Measurements from ENCODE around the gene APOL1.
A peak's percentile ranks its signal among the peaks of the same experiment; 100 is the strongest.

DNA sequence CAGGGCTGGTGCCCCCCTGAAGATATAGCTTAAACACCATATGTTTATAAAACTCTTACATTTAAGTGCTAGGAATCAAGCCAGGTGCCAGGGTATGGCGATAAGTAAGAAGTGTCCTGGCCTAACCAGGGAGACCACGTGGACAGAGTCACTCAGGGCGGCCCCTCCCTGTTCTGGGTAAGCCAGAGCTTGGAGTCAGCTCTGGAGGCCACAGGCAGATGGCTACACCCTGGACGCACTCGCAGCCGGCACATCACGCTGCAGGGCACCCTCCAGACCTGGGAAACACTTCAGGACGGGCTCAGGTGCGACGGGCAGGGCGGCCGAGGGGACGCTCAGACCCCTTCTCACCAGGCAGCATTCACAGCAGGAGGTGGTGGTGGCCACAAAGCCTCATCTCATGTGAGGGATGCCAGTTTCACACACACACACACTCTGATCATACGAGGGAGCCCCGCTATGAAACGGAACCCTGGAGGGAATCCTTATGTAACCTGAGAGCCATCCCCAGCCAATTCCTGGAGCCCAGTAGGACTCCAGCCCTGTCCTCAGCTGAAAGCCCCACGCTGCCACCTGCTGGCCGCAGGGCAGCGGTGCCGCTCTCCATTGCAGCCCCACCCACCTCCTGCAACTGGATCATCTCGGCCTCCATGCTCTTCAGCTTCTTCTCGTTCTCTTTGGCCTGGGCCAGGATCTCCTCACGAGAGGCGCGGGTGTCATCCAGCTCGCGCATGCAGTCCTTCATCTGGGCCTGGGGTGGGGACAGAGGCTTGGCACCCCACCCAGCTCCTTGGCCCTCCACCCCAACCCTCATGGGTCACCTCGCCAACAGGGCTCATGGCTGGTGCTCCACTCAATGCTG is 33.4 kb downstream of the APOL1 start:
- TF ChIP-seq, protein P1, sequence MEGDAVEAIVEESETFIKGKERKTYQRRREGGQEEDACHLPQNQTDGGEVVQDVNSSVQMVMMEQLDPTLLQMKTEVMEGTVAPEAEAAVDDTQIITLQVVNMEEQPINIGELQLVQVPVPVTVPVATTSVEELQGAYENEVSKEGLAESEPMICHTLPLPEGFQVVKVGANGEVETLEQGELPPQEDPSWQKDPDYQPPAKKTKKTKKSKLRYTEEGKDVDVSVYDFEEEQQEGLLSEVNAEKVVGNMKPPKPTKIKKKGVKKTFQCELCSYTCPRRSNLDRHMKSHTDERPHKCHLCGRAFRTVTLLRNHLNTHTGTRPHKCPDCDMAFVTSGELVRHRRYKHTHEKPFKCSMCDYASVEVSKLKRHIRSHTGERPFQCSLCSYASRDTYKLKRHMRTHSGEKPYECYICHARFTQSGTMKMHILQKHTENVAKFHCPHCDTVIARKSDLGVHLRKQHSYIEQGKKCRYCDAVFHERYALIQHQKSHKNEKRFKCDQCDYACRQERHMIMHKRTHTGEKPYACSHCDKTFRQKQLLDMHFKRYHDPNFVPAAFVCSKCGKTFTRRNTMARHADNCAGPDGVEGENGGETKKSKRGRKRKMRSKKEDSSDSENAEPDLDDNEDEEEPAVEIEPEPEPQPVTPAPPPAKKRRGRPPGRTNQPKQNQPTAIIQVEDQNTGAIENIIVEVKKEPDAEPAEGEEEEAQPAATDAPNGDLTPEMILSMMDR (IDR thresholded peaks at IDR 0.05): peak; percentile 97
- TF ChIP-seq ZFX (IDR thresholded peaks at IDR 0.05; ENCODE audit: borderline replicate concordance): no peak

Measured in 22Rv1 (cell line).